Panc1 (cell line): ENCODE results near the gene APH1A. TPM values are rescaled to one million over a fixed set of nuclear protein-coding genes. Genes with fewer than 3 reads are reported as not detected.

Experiments used
- ATAC-seq: fragments of 200-7000 bp; cut with Tn5 transposase; 2 replicates; pipeline ENCODE4 v1.9.1; 2020; ENCODE audit warnings: mild to moderate bottlenecking, moderate library complexity
- BruUV-seq: library from RNA; stranded (reverse); fragments of 400-500 nt; replicated peaks from 2 replicates; lab custom pipeline; 2021; lab: Mats Ljungman, UMichigan
- CTCF ChIA-PET: fragments of 300-600 bp; sonication (Branson Sonifier 250); formaldehyde crosslinking; loops from one replicate; lab custom pipeline; 2022; ENCODE audit warnings: antibody characterized with exemption; lab: Charles Lee
- POLR2A ChIA-PET: fragments of 300-600 bp; sonication (Branson Sonifier 250); formaldehyde crosslinking; loops from one replicate; lab custom pipeline; 2022; ENCODE audit warnings: antibody characterized with exemption; lab: Charles Lee
- DNase-seq: peaks from one replicate; pipeline ENCODE4 v3.0.0-alpha.2; 2010; ENCODE audit warnings: low read depth, low spot score
- H3K27ac ChIP-seq: 2 replicates; pipeline ENCODE4 v1.5.1; 2011; ENCODE audit warnings: mild to moderate bottlenecking, low read length, inconsistent platforms
- H3K27me3 ChIP-seq: fragments of 200-500 bp; sonication (Bioruptor generic); 2 replicates; pipeline ENCODE4 v1.6.0; 2014; ENCODE audit warnings: low read length, inconsistent platforms; ENCODE audit not compliant: control insufficient read depth, insufficient read depth
- H3K36me3 ChIP-seq: fragments of 200-500 bp; sonication (Bioruptor generic); 2 replicates; pipeline ENCODE4 v1.5.1; 2014; ENCODE audit warnings: inconsistent platforms, mild to moderate bottlenecking, low read length, moderate library complexity; ENCODE audit not compliant: control insufficient read depth, insufficient read depth
- H3K4me1 ChIP-seq: 2 replicates; pipeline ENCODE4 v1.5.1; 2011; ENCODE audit warnings: inconsistent platforms, mild to moderate bottlenecking, low read length, moderate library complexity; ENCODE audit not compliant: control insufficient read depth, insufficient read depth
- H3K4me3 ChIP-seq, 2 experiments: 2 replicates each; pipeline ENCODE4 v1.5.1; 2011 to 2012; ENCODE audit warnings: low read depth in 2 of 2, low read length in 2 of 2, mild to moderate bottlenecking in 2 of 2, inconsistent platforms in 1 of 2, moderate library complexity in 1 of 2
- H3K9me3 ChIP-seq: fragments of 200-500 bp; sonication (Bioruptor generic); 2 replicates; pipeline ENCODE4 v1.5.1; 2014; ENCODE audit warnings: low read depth, mild to moderate bottlenecking, inconsistent platforms, low read length, moderate library complexity; ENCODE audit not compliant: control insufficient read depth, insufficient read depth
- CTCF ChIP-seq: fragments of 450-650 bp; IDR thresholded peaks from 2 replicates; pipeline ENCODE4 v1.5.1; 2017; ENCODE audit warnings: mild to moderate bottlenecking
- POLR2AphosphoS5 ChIP-seq: IDR thresholded peaks from 2 replicates; pipeline ENCODE4 v1.6.1; 2012; ENCODE audit warnings: mild to moderate bottlenecking, low read depth, low read length, moderate library complexity
- REST ChIP-seq, 2 experiments: IDR thresholded peaks; 2 replicates each; pipeline ENCODE4 v1.6.1; 2011 to 2012; ENCODE audit warnings: low read depth in 2 of 2, control low read depth in 1 of 2, low read length in 1 of 2, mild to moderate bottlenecking in 1 of 2, moderate library complexity in 1 of 2; ENCODE audit not compliant: insufficient read depth in 1 of 2
- SIN3A ChIP-seq: IDR thresholded peaks from 2 replicates; pipeline ENCODE4 v1.6.1; 2012; ENCODE audit warnings: low read depth, mild to moderate bottlenecking, low read length, moderate library complexity, borderline replicate concordance; ENCODE audit not compliant: insufficient read depth
- TCF7L2 ChIP-seq: IDR thresholded peaks from 2 replicates; pipeline ENCODE4 v1.6.1; 2011; ENCODE audit warnings: mild to moderate bottlenecking, low read depth, low read length, inconsistent platforms
- in situ Hi-C: cut with HindIII; loops from 2 replicates; pipeline ENCODE4 v1.10.0; 2016; ENCODE audit warnings: low sequenced_read_pairs, low pct_unique_long_range_greater_than_20kb
- intact Hi-C: fragments of 100-400 bp; cut with micrococcal nuclease; formaldehyde crosslinking; loops from one replicate; pipeline ENCODE4 v1.10.0; 2022; ENCODE audit not compliant: unreplicated experiment
- total RNA-seq: library from RNA; stranded (reverse); gene quantifications from one replicate; pipeline ENCODE4 v1.2.1, GENCODE V29; 2021; ENCODE audit not compliant: unreplicated experiment

APH1A gene
- total RNA-seq, 1 experiment from 2014 or later, result 146 TPM

- Histone ChIP-seq H3K9me3 (no peaks in the 10 kb centered on the region), H3K27me3 (no peaks in the 10 kb centered on the region), H3K36me3 (peaks cover 4% of the 10 kb centered on the region; the same call in 1 of the 2 replicates), H3K27ac (no peak overlapping the region), H3K4me1 (no peaks in the 10 kb centered on the region), H3K4me3 (no peak overlapping the region)
- intact Hi-C loops (no loop called here), in situ Hi-C loops (no loop called here)
- ChIA-PET CTCF (interaction anchor here (0.6 to 1.0 kb wide), 2 partner anchors 8 to 22 kb away, joined by 3 to 4 read pairs; no protein-coding TSS in a partner anchor), POLR2A (interaction anchor here (0.6 kb wide), 1 partner anchor 8 kb away, joined by 4 read pairs; no protein-coding TSS in a partner anchor)
- BruUV-seq, result no TSS peak
- DNase-seq (no peak), ATAC-seq (no peak)
- no peak for TF ChIP-seq POLR2AphosphoS5
- no peak for TF ChIP-seq REST (IDR thresholded peaks at IDR 0.05; ENCODE audit: insufficient read depth in 1 of 2, low read depth in 2 of 2, low read length in 1 of 2)
- no peak for TF ChIP-seq TCF7L2
- TF ChIP-seq CTCF, result no peak
- no peak for TF ChIP-seq SIN3A
Measured at GRCh38 chr1:150273311-150273710, 4.5 kb upstream of the APH1A start.

- intact Hi-C loops (no loop called here), in situ Hi-C loops (no loop called here)
- Histone ChIP-seq H3K27ac (no peak overlapping the region), H3K36me3 (peaks cover 11% of the 10 kb centered on the region; the same call in 1 of the 2 replicates), H3K27me3 (no peaks in the 10 kb centered on the region), H3K4me3 (no peak overlapping the region), H3K9me3 (no peaks in the 10 kb centered on the region), H3K4me1 (peaks cover 5% of the 10 kb centered on the region)
- TF ChIP-seq SIN3A (no peak), TCF7L2 (no peak), REST (IDR thresholded peaks at IDR 0.05; ENCODE audit: insufficient read depth in 1 of 2, low read depth in 2 of 2, low read length in 1 of 2) (no peak), POLR2AphosphoS5 (no peak), CTCF (no peak)
- ChIA-PET POLR2A (no interaction called here), CTCF (no interaction called here)
- no TSS peak for BruUV-seq
- no peak for DNase-seq
- no peak for ATAC-seq
Measured at GRCh38 chr1:150271291-150271959, 2.6 kb upstream of the APH1A start.
